ENCODE measurements around the gene C8A. TPM values are rescaled to one million over a fixed set of nuclear protein-coding genes. Genes with fewer than 3 reads are reported as not detected.

Gene C8A
- total RNA-seq, 1 experiment from 2014 or later: not detected

GRCh38 chr1:56874689-56875088 lies 20.1 kb downstream of the C8A start:
- in situ Hi-C loops (cut with HindIII; ENCODE audit: low sequenced_read_pairs): no loop called here
- DNase-seq (ENCODE audit: low spot score): no peak

DNA sequence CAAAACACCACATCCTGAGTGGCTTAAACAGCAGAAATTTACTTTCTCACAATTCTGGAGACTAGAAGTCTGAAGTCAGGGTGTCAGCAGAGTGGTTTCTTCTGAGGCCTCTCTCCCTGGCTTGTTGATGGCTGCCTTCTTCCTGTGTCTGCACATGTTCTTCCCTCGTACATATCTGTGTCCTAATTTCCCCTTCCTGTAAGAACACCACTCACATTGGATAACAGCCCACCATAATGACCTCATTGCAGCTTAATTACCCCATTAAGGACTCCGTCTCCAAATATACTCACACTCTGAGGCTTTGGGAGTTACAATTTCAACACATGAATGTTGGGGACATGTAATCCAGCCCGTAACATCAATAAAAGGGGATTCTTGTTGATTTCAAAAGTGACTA lies 23.4 kb downstream of the C8A start:
- in situ Hi-C loops (cut with HindIII; ENCODE audit: low sequenced_read_pairs): no loop called here
- no peak for DNase-seq (ENCODE audit: low spot score)

GRCh38 chr1:56880774-56881173 lies 26.2 kb downstream of the C8A start:
- in situ Hi-C loops (cut with HindIII; ENCODE audit: low sequenced_read_pairs): no loop called here

DNA sequence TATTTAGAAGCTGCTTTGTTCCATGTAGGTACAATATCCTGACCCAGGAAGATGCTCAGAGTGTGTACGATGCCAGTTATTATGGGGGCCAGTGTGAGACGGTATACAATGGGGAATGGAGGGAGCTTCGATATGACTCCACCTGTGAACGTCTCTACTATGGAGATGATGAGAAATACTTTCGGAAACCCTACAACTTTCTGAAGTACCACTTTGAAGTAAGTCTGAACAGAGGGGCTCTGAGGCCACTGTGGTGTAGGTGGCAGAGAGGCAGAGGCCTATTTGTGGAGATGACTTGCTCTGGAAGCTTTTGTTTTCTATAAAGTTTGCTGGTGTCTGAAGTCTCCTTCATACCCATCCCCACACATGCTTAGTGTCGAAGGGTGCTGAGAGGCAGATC lies 26.8 kb downstream of the C8A start:
- in situ Hi-C loops (cut with HindIII; ENCODE audit: low sequenced_read_pairs): no loop called here

More at GRCh38 chr1:56880774-56881173, 26.2 kb downstream of the C8A start:
- DNase-seq (ENCODE audit: low spot score): no peak

GRCh38 chr1:56890229-56890628 lies 35.6 kb downstream of the C8A start:
- DNase-seq (ENCODE audit: low spot score): no peak
- in situ Hi-C loops (cut with HindIII; ENCODE audit: low sequenced_read_pairs): no loop called here

More for the DNA sequence above, 26.8 kb downstream of the C8A start:
- DNase-seq (ENCODE audit: low spot score): no peak

DNA sequence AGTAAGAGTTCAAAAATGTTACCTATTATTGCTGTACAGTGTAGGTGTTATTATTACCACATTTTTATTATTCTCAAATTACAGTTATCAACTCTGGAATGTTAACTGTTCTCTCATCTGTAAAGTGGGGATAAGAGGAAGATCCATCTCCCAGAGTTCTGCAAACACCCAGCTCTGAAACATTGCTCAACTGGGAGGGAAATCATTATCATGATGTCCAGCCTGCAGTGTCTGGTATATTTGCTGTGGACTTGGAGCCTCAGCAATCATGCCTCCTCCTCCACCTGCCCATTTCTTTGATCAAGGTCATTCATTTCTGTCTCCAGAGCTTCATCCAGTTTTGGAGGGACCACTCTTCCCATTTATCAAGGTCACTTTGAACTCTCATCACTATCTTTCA lies 39.4 kb downstream of the C8A start:
- no peak for DNase-seq (ENCODE audit: low spot score)
- in situ Hi-C loops (cut with HindIII; ENCODE audit: low sequenced_read_pairs): no loop called here

DNA sequence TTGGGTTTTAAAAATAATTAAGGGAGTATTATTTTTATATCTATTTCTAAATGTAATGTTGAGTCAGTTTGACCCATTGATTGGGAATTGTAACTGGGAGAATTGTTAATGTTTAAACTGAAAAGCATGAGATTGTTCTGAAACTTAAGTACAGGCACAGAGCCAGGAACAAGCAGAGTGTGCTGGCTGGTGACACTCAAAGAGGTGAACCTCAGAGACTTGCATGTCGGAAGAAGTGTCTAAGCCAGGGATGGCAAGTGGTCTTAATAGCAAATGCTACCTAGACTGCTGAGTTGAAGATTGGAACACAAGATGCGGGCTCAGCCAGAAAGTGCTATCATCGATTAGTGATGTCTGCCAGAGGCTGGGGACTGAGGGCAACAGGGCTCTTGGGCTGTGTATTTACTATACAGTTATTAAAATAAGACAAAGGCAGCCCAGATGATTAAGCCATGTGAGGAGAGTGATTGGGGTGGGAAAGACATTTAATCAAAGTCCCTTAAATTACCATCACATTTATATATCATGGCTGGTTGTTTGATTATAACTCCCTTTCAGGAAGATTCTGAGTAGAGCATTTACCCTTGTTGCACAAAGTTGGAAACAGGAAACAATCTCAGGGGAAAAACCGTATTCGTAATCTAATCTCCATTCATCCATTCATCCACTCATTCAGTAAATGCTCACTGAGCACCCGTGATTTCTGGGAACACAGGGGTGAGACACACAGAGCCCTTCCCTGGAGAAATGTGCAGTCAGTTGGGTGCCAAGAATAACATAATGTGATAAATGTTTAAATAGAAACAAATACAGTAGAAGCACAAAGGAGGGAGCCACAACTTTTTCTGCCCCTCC lies 42.8 kb downstream of the C8A start:
- in situ Hi-C loops (cut with HindIII; ENCODE audit: low sequenced_read_pairs): no loop called here
- no peak for DNase-seq (ENCODE audit: low spot score)

DNA sequence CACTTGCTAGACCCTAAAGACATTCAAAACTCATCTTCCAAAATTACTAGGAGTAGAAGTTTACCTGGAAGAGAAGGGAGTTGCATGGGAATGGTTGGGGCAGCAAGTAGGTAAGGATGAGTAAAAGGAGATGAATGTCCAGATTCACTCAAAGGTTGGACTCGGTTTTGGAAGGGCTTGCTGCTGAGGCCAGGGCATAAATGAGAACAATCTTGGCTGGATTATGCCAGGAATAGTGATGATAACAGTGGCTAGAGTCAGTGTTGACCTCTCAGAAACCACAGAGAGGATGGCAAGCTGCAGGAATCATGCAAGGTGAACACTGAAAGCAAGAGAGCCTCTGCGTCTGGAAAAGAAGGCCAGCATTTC lies 43.4 kb downstream of the C8A start:
- no peak for DNase-seq (ENCODE audit: low spot score)
- in situ Hi-C loops (cut with HindIII; ENCODE audit: low sequenced_read_pairs): no loop called here

DNA sequence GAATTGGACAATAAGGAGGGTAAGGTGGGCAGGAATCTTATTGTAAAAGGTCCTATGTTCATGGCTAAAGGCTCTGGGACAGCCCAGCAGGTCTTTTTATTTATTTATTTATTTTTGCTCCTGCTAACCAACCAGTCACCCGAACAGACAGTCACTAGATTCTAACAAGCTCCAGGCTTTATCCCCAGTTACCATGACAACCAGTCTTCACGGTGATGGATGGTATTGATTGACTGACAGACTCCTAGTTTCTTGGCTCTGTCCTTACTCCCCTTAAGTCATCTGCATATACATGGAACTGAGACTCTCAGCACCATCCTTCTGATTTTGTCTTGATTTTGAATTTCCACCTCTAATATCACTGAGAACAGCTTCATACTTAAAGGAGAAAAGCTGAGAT lies 44.3 kb downstream of the C8A start:
- in situ Hi-C loops (cut with HindIII; ENCODE audit: low sequenced_read_pairs): no loop called here
- no peak for DNase-seq (ENCODE audit: low spot score)

DNA sequence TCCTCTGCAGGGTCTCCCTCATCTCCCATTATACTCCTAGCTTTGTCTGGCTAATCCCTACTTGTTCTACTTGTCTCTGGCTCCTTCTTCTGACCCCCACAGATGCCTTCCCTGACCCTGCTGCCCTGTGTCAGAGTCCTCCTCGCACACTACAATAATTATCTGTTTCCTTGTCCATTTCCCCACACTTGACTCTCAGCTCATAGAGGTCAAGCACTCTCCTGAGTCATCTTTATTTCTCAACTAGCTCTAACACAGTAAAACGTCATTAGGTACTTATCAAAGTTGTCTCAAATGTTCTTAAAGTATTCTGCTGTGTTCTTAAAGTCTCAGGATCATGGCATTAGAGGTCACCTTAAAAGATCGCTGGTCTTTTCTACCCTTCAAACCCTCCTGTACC lies 47.1 kb downstream of the C8A start:
- no peak for DNase-seq (ENCODE audit: low spot score)

GRCh38 chr1:56903778-56904177 lies 49.2 kb downstream of the C8A start:
- in situ Hi-C loops (cut with HindIII; ENCODE audit: low sequenced_read_pairs): no loop called here
- DNase-seq (ENCODE audit: low spot score): no peak

More for the DNA sequence above, 47.1 kb downstream of the C8A start:
- in situ Hi-C loops (cut with HindIII; ENCODE audit: low sequenced_read_pairs): no loop called here

DNA sequence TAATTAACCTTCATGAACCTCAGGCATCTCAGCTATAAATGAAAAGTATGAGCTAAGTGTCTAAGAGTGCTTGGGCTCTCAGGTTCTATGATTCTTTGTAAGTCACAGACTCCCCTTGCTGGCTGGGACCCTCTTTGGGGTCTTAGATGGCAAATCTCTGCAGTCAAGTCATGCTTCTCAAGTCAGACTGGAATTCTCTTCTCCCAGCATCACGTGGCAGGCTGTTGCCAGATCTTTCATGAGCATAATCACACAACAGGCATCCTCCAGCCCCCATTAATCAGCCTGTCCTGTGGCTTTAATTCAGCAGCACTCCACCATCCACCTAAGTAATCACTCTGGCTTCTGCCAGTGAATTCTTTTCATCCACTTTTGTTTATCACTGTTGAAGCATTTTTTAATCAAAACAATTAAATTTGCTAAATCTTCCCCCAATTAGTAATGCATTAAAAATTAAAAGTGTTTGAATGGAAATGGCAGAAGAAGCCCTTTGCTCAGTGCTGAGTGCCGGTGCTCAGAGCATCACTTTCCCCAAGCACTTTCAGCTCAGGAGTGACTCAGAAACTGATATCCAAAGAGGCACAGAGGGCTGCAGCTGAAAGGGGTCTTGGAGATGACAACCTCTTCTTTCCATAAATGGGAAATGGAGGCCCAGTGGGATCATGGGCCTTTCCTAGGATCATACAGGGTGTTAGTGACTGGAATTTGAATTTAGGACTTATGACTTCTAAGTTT lies 50.2 kb downstream of the C8A start:
- in situ Hi-C loops (cut with HindIII; ENCODE audit: low sequenced_read_pairs): no loop called here

DNA sequence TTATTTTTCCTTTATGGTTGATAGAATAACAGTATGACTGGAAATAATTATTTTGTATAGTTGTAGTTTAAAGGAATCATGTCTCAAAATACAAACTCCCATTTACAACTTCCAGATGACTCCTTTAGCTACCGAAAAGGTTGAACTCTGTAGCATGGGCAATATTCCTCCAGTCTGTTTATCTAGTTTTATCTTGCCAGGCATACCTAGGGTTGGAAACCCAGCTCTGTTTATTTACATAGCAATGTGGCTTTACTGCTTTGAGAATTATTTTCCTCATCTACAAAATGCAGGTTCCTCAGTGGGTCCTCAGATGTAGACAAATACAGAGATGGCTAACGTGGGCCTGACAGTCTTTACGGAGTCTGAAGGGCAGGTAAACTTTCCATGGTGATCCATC lies 51.1 kb downstream of the C8A start:
- no peak for DNase-seq (ENCODE audit: low spot score)
- in situ Hi-C loops (cut with HindIII; ENCODE audit: low sequenced_read_pairs): no loop called here

More for the DNA sequence above, 50.2 kb downstream of the C8A start:
- DNase-seq (ENCODE audit: low spot score): no peak

DNA sequence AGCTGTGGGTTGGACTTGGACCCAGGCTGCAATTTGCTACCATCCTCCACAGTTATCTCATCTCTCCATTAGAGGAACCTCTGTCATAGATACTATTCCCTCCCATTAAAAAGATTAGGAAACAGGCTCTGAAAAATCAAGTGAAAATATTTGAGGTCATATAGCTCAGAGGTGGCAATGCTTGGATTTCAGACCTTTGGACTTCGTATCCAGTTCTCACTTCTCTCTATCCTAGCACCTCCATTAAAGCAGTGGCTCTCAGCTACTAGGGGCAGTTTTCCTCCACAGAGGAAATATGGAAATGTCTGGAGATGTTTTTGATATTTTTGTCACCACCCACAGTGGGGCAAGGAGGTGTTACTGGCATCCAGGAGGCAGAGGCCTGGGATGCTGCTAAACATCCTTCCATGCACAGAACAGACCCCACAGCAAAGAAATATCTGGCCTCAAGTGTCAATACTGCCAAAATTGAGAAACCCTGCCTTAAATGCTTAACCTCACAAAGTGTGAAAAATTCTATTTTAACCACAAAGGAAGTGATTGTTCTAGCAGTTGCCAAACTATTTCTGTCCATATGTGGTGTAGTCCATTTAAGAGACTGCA lies 54.1 kb downstream of the C8A start:
- DNase-seq (ENCODE audit: low spot score): no peak
- in situ Hi-C loops (cut with HindIII; ENCODE audit: low sequenced_read_pairs): no loop called here

GRCh38 chr1:56910441-56910985 lies 55.9 kb downstream of the C8A start:
- no peak for DNase-seq (ENCODE audit: low spot score)
- in situ Hi-C loops (cut with HindIII; ENCODE audit: low sequenced_read_pairs): no loop called here

GRCh38 chr1:56911098-56911938 lies 56.7 kb downstream of the C8A start:
- no peak for DNase-seq (ENCODE audit: low spot score)
- in situ Hi-C loops (cut with HindIII; ENCODE audit: low sequenced_read_pairs): no loop called here

DNA sequence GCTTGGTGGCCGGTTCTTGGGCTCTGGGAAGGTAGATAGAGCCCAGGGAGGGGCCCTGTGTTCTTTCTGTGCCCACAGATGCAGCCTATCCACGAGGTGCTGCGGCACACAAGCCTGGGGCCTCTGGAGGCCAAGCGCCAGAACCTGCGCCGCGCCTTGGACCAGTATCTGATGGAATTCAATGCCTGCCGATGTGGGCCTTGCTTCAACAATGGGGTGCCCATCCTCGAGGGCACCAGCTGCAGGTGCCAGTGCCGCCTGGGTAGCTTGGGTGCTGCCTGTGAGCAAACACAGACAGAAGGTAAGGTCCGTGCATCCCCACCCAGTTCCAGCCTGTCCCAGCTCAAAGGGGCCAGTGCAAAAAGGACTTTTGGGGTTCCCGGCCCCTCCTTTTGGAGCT lies 57.7 kb downstream of the C8A start:
- in situ Hi-C loops (cut with HindIII; ENCODE audit: low sequenced_read_pairs): no loop called here
- DNase-seq (ENCODE audit: low spot score): no peak

- no peak for DNase-seq (ENCODE audit: low spot score)
- in situ Hi-C loops (cut with HindIII; ENCODE audit: low sequenced_read_pairs): no loop called here
These were observed 61.4 kb downstream of the C8A start for GRCh38 chr1:56915960-56916359.

- in situ Hi-C loops (cut with HindIII; ENCODE audit: low sequenced_read_pairs): no loop called here
- no peak for DNase-seq (ENCODE audit: low spot score)
These were observed 62.0 kb downstream of the C8A start for GRCh38 chr1:56916630-56917029.
